GM21723 (cell line): ENCODE measurements around the gene GALNT7.
A peak's percentile ranks its signal among the peaks of the same experiment; 100 is the strongest.

Source experiments
- ATAC-seq: cut with Tn5 transposase; IDR thresholded peaks from one replicate; pipeline ENCODE4 v1.9.1; 2021; ENCODE audit warnings: mild to moderate bottlenecking, moderate library complexity; ENCODE audit not compliant: unreplicated experiment

GALNT7 gene

GRCh38 chr4:173288698-173289352 lies 120.2 kb downstream of the GALNT7 start:
- ATAC-seq: peak; percentile 31

- ATAC-seq: no peak
These were observed 120.7 kb downstream of the GALNT7 start for GRCh38 chr4:173289353-173289727.

GRCh38 chr4:173291899-173292298 lies 123.3 kb downstream of the GALNT7 start:
- ATAC-seq: no peak

GRCh38 chr4:173293663-173294062 lies 125.1 kb downstream of the GALNT7 start:
- ATAC-seq: no peak

GRCh38 chr4:173294444-173294843 lies 125.8 kb downstream of the GALNT7 start:
- ATAC-seq: no peak

- no peak for ATAC-seq
These were observed 133.0 kb downstream of the GALNT7 start for GRCh38 chr4:173301518-173302201.

- ATAC-seq: no peak
These were observed 139.2 kb downstream of the GALNT7 start for GRCh38 chr4:173307778-173308177.

GRCh38 chr4:173311368-173311767 lies 142.8 kb downstream of the GALNT7 start:
- no peak for ATAC-seq

- no peak for ATAC-seq
These were observed 146.1 kb downstream of the GALNT7 start for GRCh38 chr4:173314715-173315114.

- ATAC-seq: no peak
These were observed 147.4 kb downstream of the GALNT7 start for GRCh38 chr4:173316060-173316459.

GRCh38 chr4:173317004-173317403 lies 148.4 kb downstream of the GALNT7 start:
- no peak for ATAC-seq

GRCh38 chr4:173318240-173318639 lies 149.6 kb downstream of the GALNT7 start:
- ATAC-seq: no peak

GRCh38 chr4:173318648-173319211 lies 150.1 kb downstream of the GALNT7 start:
- peak; percentile 49 for ATAC-seq

GRCh38 chr4:173319696-173320095 lies 151.1 kb downstream of the GALNT7 start:
- ATAC-seq: no peak

- ATAC-seq: no peak
These were observed 156.6 kb downstream of the GALNT7 start for GRCh38 chr4:173325007-173325736.

GRCh38 chr4:173328236-173328901 lies 159.8 kb downstream of the GALNT7 start:
- no peak for ATAC-seq

- ATAC-seq: no peak
These were observed 162.0 kb downstream of the GALNT7 start for GRCh38 chr4:173330590-173330989.

- ATAC-seq: no peak
These were observed 163.4 kb downstream of the GALNT7 start for GRCh38 chr4:173332021-173332487.

GRCh38 chr4:173332963-173333657 lies 164.5 kb downstream of the GALNT7 start:
- no peak for ATAC-seq

- peak; percentile 1 for ATAC-seq
These were observed 165.1 kb downstream of the GALNT7 start for GRCh38 chr4:173333658-173334084.
